IMR-90 (cell line): ENCODE data around the gene PRKAR1A. TPM values are rescaled to one million over a fixed set of nuclear protein-coding genes. Genes with fewer than 3 reads are reported as not detected.
"Not testable (repeated sequence)": the region's sequence is repeated elsewhere in the genome, so short reads cannot be mapped to it uniquely, and the experiment has no call there.

Source experiments
- ATAC-seq: fragments of 200-7000 bp; cut with Tn5 transposase; 2 replicates; pipeline ENCODE4 v1.9.1; 2020; ENCODE audit warnings: low read depth, mild to moderate bottlenecking, moderate library complexity
- BruUV-seq: library from RNA; stranded (reverse); fragments of 400-500 nt; replicated peaks from 2 replicates; lab custom pipeline; 2021; lab: Mats Ljungman, UMichigan
- CTCF ChIA-PET: fragments of 300-600 bp; formaldehyde crosslinking; extraction: SDS; loops from one replicate; lab custom pipeline; 2021; ENCODE audit warnings: antibody characterized with exemption; lab: Yijun Ruan, JAX
- POLR2A ChIA-PET: fragments of 300-600 bp; sonication (Branson Sonifier 250); formaldehyde crosslinking; loops from one replicate; lab custom pipeline; 2022; ENCODE audit warnings: antibody characterized with exemption; ENCODE audit not compliant: unreplicated experiment; lab: Charles Lee
- DNase-seq: peaks from one replicate; pipeline ENCODE4 v3.0.0; 2013
- H2AFZ ChIP-seq: replicated peaks from 2 replicates; pipeline ENCODE3; 2013; ENCODE audit warnings: low read length, mild to moderate bottlenecking; ENCODE audit not compliant: poor library complexity
- H2AK5ac ChIP-seq: 2 replicates; pipeline ENCODE4 v1.6.1; 2013; ENCODE audit warnings: low read depth, low read length, inconsistent platforms
- H2AK9ac ChIP-seq: replicated peaks from 2 replicates; pipeline ENCODE3; 2013; ENCODE audit warnings: mild to moderate bottlenecking, low read depth, low read length, moderate library complexity; ENCODE audit not compliant: poor library complexity
- H2BK120ac ChIP-seq: 2 replicates; pipeline ENCODE4 v1.6.1; 2013; ENCODE audit warnings: low read depth, low read length, inconsistent platforms
- H2BK15ac ChIP-seq: 3 replicates; pipeline ENCODE4 v1.6.1; 2013; ENCODE audit warnings: low read depth, low read length, inconsistent platforms
- H2BK20ac ChIP-seq: 2 replicates; pipeline ENCODE4 v1.6.1; 2013; ENCODE audit warnings: low read depth, mild to moderate bottlenecking, inconsistent platforms, low read length, moderate library complexity
- H2BK5ac ChIP-seq: 2 replicates; pipeline ENCODE4 v1.6.1; 2013; ENCODE audit warnings: mild to moderate bottlenecking, low read depth, low read length, inconsistent platforms; ENCODE audit not compliant: poor library complexity, severe bottlenecking
- H3K14ac ChIP-seq: replicated peaks from 2 replicates; pipeline ENCODE4 v1.6.1; 2013; ENCODE audit warnings: low read depth, low read length, inconsistent platforms
- H3K18ac ChIP-seq: 2 replicates; pipeline ENCODE4 v1.6.1; 2013; ENCODE audit warnings: low read depth, low read length, control low read depth
- H3K23ac ChIP-seq: 2 replicates; pipeline ENCODE4 v1.6.1; 2013; ENCODE audit warnings: low read depth, low read length, inconsistent platforms
- H3K27ac ChIP-seq: 2 replicates; pipeline ENCODE4 v1.5.1; 2013; ENCODE audit warnings: mild to moderate bottlenecking, control low read depth, low read length; ENCODE audit not compliant: insufficient read depth
- H3K27me3 ChIP-seq: 2 replicates; pipeline ENCODE4 v1.6.1; 2013; ENCODE audit warnings: low read length; ENCODE audit not compliant: control insufficient read depth, insufficient read depth
- H3K36me3 ChIP-seq: 2 replicates; pipeline ENCODE4 v1.6.1; 2013; ENCODE audit warnings: low read length, mixed read lengths; ENCODE audit not compliant: control insufficient read depth, insufficient read depth
- H3K4ac ChIP-seq: 2 replicates; pipeline ENCODE4 v1.6.1; 2013; ENCODE audit warnings: low read depth, low read length, inconsistent platforms
- H3K4me1 ChIP-seq: 2 replicates; pipeline ENCODE4 v1.6.1; 2013; ENCODE audit warnings: low read length, mixed read lengths; ENCODE audit not compliant: control insufficient read depth, insufficient read depth
- H3K4me2 ChIP-seq: 2 replicates; pipeline ENCODE4 v1.6.1; 2013; ENCODE audit warnings: low read depth, mild to moderate bottlenecking, control low read depth, low read length, moderate library complexity
- H3K4me3 ChIP-seq: 2 replicates; pipeline ENCODE4 v1.5.1; 2013; ENCODE audit warnings: low read depth, mild to moderate bottlenecking, control low read depth, low read length, moderate library complexity; ENCODE audit not compliant: insufficient read depth
- H3K56ac ChIP-seq: 2 replicates; pipeline ENCODE4 v1.6.1; 2013; ENCODE audit warnings: low read length, inconsistent platforms; ENCODE audit not compliant: insufficient read depth; ENCODE audit errors: extremely low read depth
- H3K79me1 ChIP-seq, 2 experiments: 2 replicates each; pipeline ENCODE4 v1.6.1; 2013; ENCODE audit warnings: low read length in 2 of 2, inconsistent platforms in 1 of 2, low read depth in 1 of 2
- H3K9ac ChIP-seq: 2 replicates; pipeline ENCODE4 v1.6.1; 2013; ENCODE audit warnings: low read depth, low read length, control low read depth
- H3K9me1 ChIP-seq: 2 replicates; pipeline ENCODE4 v1.6.1; 2013; ENCODE audit warnings: low read length, inconsistent platforms; ENCODE audit not compliant: insufficient read depth
- H3K9me3 ChIP-seq: 2 replicates; pipeline ENCODE4 v1.6.1; 2013; ENCODE audit warnings: low read length; ENCODE audit not compliant: control insufficient read depth, insufficient read depth
- H4K20me1 ChIP-seq: 2 replicates; pipeline ENCODE4 v1.6.1; 2013; ENCODE audit warnings: low read length, inconsistent platforms; ENCODE audit not compliant: insufficient read depth
- H4K5ac ChIP-seq: 2 replicates; pipeline ENCODE4 v1.6.1; 2013; ENCODE audit warnings: mild to moderate bottlenecking, low read depth, low read length, control low read depth
- H4K8ac ChIP-seq, 2 experiments: 2 replicates each; pipeline ENCODE4 v1.6.1; 2013; ENCODE audit warnings: low read depth in 2 of 2, low read length in 2 of 2, control low read depth in 1 of 2, inconsistent platforms in 1 of 2
- H4K91ac ChIP-seq: 2 replicates; pipeline ENCODE4 v1.6.1; 2013; ENCODE audit warnings: low read depth, low read length, inconsistent platforms; ENCODE audit not compliant: insufficient read depth
- WGBS, 2 experiments: methylation state at CpG; one replicate each; pipeline versions ENCODE4 v1.1.5 to v1.1.7; 2013; ENCODE audit warnings: missing lambda C conversion rate in 2 of 2; ENCODE audit not compliant: insufficient read length in 1 of 2; ENCODE audit errors: extremely low coverage in 2 of 2; 5-methylcytosine and 5-hydroxymethylcytosine counted together
- dilution Hi-C: fragments of 300-500 bp; cut with HindIII; formaldehyde crosslinking; loops from one replicate; pipeline ENCODE4 v1.14.3; 2018; ENCODE audit warnings: low sequenced_read_pairs; ENCODE audit not compliant: unreplicated experiment
- in situ Hi-C: fragments of 300-500 bp; cut with MboI; formaldehyde crosslinking; loops from 3 replicates; pipeline ENCODE4 v1.14.3; 2019; ENCODE audit warnings: low sequenced_read_pairs, inconsistent platforms, mixed read lengths
- intact Hi-C: fragments of 100-400 bp; cut with micrococcal nuclease; formaldehyde crosslinking; loops from 2 replicates; pipeline ENCODE4 v1.10.0; 2022
- polyA plus RNA-seq, 3 experiments: library from polyadenylated mRNA; depleted of rRNA; stranded (reverse); fragments of >200 nt; gene quantifications; 2 replicates each; pipeline ENCODE4 v1.2.3, GENCODE V29; 2012; ENCODE audit warnings: low replicate concordance in 1 of 3
- total RNA-seq: library from RNA; depleted of rRNA; stranded (reverse); fragments of >200 nt; gene quantifications from 2 replicates; pipeline ENCODE4 v1.2.3, GENCODE V29; 2012

Gene PRKAR1A
- total and polyA plus RNA-seq, 2 of the 4 experiments (the other 2 are of a cell fraction): 145 to 256 TPM

- H4K20me1 ChIP-seq: peaks cover 55% of the 10 kb centered on the region
Measured at GRCh38 chr17:68517605-68518004, 5.4 kb downstream of the PRKAR1A start.

More at GRCh38 chr17:68517605-68518004, 5.4 kb downstream of the PRKAR1A start:
- H3K4me2 ChIP-seq, BruUV-seq, DNase-seq, H2BK120ac ChIP-seq, H2AK9ac ChIP-seq, H3K4ac ChIP-seq, POLR2A ChIA-PET, H2BK20ac ChIP-seq, H3K56ac ChIP-seq, dilution Hi-C loops, H2AK5ac ChIP-seq, H3K9me3 ChIP-seq, H2AFZ ChIP-seq, H4K8ac ChIP-seq, H3K18ac ChIP-seq, CTCF ChIA-PET, H3K4me3 ChIP-seq, ATAC-seq, H2BK15ac ChIP-seq, intact Hi-C loops, H3K9me1 ChIP-seq, in situ Hi-C loops, H2BK5ac ChIP-seq, H3K9ac ChIP-seq, H4K5ac ChIP-seq, H3K14ac ChIP-seq, H3K27ac ChIP-seq, H3K23ac ChIP-seq, H3K4me1 ChIP-seq, H4K91ac ChIP-seq, H3K27me3 ChIP-seq: not testable (repeated sequence)
- peaks cover 23% of the 10 kb centered on the region for H3K36me3 ChIP-seq
- no CpG with 5 or more reads among the region's 3 CpGs for WGBS, 2 experiments
- peaks cover 15 to 59% of the 10 kb centered on the region in 2 experiments for H3K79me1 ChIP-seq
